Stimulated activated CD4-positive, alpha-beta T cell treated with anti-CD3 and anti-CD28 coated beads, TNF-alpha, amount 100 ng/mL, for 4 hours (primary cell): ENCODE data around the gene SGO2.
"Not testable (repeated sequence)": the region's sequence is repeated elsewhere in the genome, so short reads cannot be mapped to it uniquely, and the experiment has no call there.

Experiments used
- DNase-seq, 3 experiments: peaks; one replicate each; pipeline ENCODE4 v3.0.0-alpha.2; 2020; ENCODE audit warnings: low read depth in 3 of 3

SGO2 gene

DNA sequence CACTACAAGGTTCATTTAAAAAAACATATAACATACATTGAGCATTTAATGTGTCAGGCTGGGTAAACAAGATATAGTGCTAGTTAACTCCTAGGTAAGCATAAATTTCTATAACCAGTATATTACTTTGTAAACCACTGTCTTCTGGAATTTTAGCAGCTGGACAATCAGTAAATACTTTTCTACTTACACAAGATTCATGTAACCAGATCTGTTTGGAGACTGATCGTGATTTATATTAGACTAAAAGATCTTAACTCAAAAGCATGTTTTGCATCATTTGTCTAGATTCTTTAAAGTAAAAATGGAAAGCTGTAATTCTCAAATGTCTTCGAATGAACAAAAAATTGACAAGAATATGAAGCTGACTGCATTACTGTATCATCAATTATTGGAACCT is 941 bp upstream of the SGO2 start:
- no peak for DNase-seq

- DNase-seq = no peak
These were observed 491 bp upstream of the SGO2 start for GRCh38 chr2:200525551-200525881.

DNA sequence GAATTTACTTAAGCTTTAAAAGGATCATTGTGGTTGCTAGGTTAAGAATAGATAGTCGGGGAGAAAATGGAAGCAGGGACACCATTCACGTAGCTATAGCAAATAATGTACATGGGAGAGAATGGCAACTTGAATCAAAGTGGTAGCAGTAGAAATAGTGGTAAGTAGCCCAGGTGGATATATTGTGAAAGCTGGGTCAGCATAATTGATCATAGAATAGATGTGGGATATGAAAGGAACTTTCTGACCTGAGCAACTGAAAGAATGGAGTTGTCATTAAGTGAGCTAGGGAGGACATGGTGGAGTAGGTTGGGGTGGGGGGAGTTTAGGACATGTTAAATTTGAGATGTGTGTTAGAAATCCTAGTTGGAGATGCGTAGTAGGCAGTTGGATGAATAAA is 2.2 kb downstream of the SGO2 start:
- no peak for DNase-seq

DNA sequence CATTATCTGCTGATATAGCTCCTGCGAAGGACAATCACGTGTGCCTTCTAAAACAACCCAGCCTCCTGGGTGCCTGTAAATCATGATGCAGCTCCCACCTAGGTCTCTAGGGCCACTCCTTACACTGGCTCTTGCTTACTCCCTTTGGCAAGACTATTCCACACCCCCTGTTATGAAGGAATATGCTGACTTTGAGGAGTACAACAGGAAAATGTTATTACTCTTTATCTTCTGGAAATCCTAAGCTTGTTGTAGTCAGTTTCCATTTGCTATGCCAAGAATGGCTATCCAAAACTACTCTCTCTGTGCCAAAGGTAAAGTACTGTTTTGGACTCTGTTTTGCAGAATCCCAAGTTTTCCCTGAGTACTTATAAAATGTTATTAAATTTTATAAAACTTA is 7.7 kb downstream of the SGO2 start:
- no peak for DNase-seq

- no peak for DNase-seq
These were observed 8.6 kb downstream of the SGO2 start for GRCh38 chr2:200534572-200534971.

- DNase-seq = no peak
These were observed 12.1 kb downstream of the SGO2 start for GRCh38 chr2:200538139-200538538.

DNA sequence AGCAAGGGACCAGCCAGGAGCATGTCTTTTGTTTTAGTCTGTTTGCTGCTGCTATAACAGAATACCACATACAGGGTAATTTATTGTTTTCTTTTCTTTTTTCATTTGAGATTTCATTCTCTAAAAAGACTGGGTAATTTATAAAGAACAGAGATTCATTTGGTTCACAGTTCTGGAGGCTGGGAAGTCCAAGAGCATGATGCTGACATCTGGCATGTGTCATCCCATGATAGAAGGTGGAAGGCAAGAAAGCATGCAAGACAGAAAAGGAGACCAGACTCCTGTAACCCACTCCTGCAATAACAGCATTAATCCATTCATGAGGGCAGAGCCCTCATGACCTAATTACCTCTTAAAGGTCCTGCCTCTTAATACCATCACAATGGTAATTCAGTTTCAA is 14.8 kb downstream of the SGO2 start:
- DNase-seq = no peak

GRCh38 chr2:200566596-200566995 is 40.6 kb downstream of the SGO2 start:
- DNase-seq = not testable (repeated sequence)

GRCh38 chr2:200567932-200568331 is 41.9 kb downstream of the SGO2 start:
- DNase-seq = no peak

DNA sequence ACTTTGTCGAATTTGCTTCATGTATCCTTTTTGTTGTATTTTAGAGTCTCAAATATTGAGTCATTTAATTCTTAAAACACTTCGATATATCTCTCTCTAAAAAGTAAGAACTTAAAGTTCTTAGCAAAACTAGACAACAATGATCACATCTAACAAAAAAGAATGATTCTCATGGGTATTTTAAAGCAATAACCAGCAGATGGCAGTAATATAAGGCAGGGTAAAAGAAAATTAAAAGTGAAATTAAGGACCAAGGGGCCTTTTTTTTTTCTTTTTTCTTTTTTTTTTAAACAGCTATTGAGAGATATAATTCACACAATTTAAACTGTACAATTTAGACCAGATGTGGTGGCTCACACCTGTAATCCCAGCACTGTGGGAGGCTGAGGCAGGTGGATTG is 50.0 kb downstream of the SGO2 start:
- DNase-seq = no peak

GRCh38 chr2:200577027-200577426 is 51.0 kb downstream of the SGO2 start:
- no peak for DNase-seq

DNA sequence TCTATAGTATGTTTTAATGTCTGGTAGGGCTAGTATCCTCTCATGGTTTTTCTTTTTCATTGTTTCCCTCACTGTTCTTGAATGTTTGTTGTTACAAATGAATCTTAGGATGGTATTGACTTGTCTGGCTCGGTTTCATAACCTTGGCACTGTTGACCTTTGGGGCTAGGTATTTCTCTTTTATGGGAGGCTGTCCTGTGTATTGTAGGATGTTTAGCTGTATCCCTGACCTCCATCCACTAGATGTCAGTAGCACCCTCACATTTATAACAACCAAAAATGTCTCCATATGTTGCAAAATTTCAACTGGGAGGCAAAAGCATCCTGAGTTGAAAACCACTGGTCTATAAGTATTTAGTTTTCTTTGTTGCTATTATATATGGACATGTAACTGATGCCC is 52.8 kb downstream of the SGO2 start:
- DNase-seq = no peak

- DNase-seq = no peak
These were observed 58.6 kb downstream of the SGO2 start for GRCh38 chr2:200584639-200585038.

- DNase-seq = no peak
These were observed 59.3 kb downstream of the SGO2 start for GRCh38 chr2:200585340-200585729.

GRCh38 chr2:200585730-200586643 is 60.0 kb downstream of the SGO2 start, which contains the start of gene AOX1:
AOX1 (plus strand) TSS chr2:200586014; CDS start chr2:200586109, 95 bp downstream.
- no peak for DNase-seq

GRCh38 chr2:200586644-200586975 is 60.6 kb downstream of the SGO2 start:
- DNase-seq = no peak

DNA sequence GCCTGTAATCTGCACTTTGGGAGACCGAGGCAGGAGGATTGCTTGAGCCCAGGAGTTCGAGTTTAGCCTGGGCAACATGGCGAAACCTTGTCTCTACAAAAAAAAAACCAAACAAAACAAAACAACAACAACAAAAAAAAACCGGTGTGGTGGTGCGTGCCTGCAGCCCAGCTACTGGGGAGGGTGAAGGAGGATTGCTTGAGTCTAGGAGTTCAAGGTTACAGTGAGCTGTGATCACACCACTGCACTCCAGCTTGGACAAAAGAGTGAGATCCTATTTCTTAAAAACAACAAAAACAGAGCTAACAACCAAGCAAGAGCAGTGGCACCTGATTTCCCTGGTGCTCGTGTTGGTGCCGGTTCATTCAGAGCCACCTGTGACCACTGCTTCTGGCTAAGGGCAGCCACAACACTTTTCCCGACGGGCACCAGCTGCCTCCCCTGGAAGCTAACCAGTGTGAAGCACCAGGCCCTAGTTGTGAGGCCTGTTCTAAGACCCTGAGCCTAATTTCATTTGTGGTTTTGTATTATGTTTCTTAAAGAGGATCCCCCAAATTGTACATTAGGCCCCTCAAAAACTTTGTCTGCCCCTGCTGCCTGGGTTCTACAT is 61.1 kb downstream of the SGO2 start:
- no peak for DNase-seq

DNA sequence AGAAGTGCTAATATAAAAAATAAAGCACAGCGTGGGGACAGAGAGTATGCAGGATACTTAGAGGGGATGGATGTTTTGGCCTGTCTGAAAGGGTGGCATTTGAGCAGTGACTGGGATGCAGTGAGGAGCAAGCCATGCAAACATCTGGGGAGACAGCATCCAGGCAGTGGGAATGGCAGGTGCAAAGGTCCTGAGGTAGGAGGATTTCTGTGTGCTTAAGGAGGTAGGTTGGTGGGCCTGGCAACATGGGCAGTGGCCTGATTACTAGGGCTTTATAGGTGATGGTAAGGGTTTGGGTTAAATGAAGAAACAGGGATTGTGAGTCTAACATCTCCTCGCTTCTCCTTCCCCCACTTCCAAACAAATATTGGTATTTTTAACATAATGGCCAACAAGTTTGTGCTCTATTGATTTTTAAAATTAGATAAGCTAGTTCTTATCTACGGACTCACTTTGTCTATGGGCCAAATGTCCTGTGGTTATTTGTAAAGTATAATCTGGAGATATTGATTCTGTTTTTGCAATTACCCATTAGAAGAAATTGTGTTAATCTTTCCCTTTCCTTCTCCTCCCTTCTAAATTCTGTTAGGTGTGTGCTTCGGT is 62.2 kb downstream of the SGO2 start:
- DNase-seq = no peak

DNA sequence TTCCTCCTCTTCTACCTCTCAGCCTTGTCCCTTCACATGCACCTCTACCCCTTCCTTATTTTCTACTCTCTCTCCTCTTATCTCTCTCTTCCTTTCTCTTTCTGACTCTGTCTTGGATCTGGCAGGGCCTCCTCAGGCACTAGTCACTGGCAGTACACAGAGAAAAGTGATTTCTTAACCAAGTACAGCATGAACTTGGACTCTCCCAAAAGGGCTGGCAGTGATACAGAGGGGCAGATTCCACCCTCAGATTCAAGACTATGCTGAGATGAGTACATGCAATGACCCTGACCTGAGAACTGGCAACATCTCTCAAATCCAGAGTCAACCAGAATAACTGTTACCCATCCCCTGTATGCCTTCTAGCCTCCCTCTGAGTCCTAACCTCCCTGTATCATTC is 64.1 kb downstream of the SGO2 start:
- no peak for DNase-seq

GRCh38 chr2:200591308-200591707 is 65.3 kb downstream of the SGO2 start:
- no peak for DNase-seq

GRCh38 chr2:200592406-200593075 is 66.5 kb downstream of the SGO2 start:
- DNase-seq = no peak

GRCh38 chr2:200593905-200594304 is 67.9 kb downstream of the SGO2 start:
- DNase-seq = no peak

- no peak for DNase-seq
These were observed 69.9 kb downstream of the SGO2 start for GRCh38 chr2:200595913-200596312.
